HepG2 (cell line): Measurements from ENCODE around the gene PLA2G4F. TPM values are rescaled to one million over a fixed set of nuclear protein-coding genes. Genes with fewer than 3 reads are reported as not detected.

Source experiments
- ATAC-seq: fragments of 200-7000 bp; cut with Tn5 transposase; 3 replicates; pipeline ENCODE4 v1.9.1; 2020; ENCODE audit warnings: mild to moderate bottlenecking, moderate library complexity
- BruUV-seq: library from RNA; stranded (reverse); fragments of 400-500 nt; replicated peaks from 2 replicates; lab custom pipeline; 2021; lab: Mats Ljungman, UMichigan
- CTCF ChIA-PET: fragments of 300-600 bp; formaldehyde crosslinking; extraction: SDS; loops from one replicate; lab custom pipeline; 2021; ENCODE audit warnings: low total read pairs, inconsistent platforms, low intra/inter-chr PET ratio; lab: Yijun Ruan, JAX
- POLR2A ChIA-PET: fragments of 350-600 bp; sonication (Branson Sonifier 250); formaldehyde crosslinking; loops from one replicate; lab custom pipeline; 2020; ENCODE audit warnings: antibody characterized with exemption, inconsistent platforms; lab: Yijun Ruan, JAX
- DNase-seq: peaks from one replicate; pipeline ENCODE4 v3.0.0-alpha.2; 2015; ENCODE audit warnings: low spot score
- FAIRE-seq: peaks from 3 replicates; lab custom pipeline; 2011; peaks lifted over from hg19 to GRCh38; lab: Jason Lieb, UNC
- H2AFZ ChIP-seq: one replicate; pipeline ENCODE4 v1.6.1; 2011; ENCODE audit warnings: low read length, inconsistent platforms
- H3K27ac ChIP-seq: fragments of 300-600 bp; 3 replicates; pipeline ENCODE4 v1.8.0; 2011; ENCODE audit warnings: mixed run types, mild to moderate bottlenecking, mixed read lengths, low read length, inconsistent platforms; ENCODE audit not compliant: insufficient read depth; ENCODE audit errors: extremely low read length
- H3K27me3 ChIP-seq, 2 experiments: fragments of 200-600 bp in 1 of 2; 2 replicates in 1 of 2; 3 replicates in 1 of 2; pipeline versions ENCODE4 v1.6.0 to v1.8.0; 2011; ENCODE audit warnings: low read length in 2 of 2, mild to moderate bottlenecking in 2 of 2, moderate library complexity in 2 of 2, inconsistent platforms in 1 of 2; ENCODE audit not compliant: insufficient read depth in 2 of 2, control insufficient read depth in 1 of 2
- H3K36me3 ChIP-seq, 2 experiments: fragments of 200-600 bp in 1 of 2; replicated peaks in 1 of 2; 2 replicates in 1 of 2; 3 replicates in 1 of 2; pipeline versions ENCODE4 v1.5.1 to v1.8.0; 2011; ENCODE audit warnings: low read length in 2 of 2, inconsistent platforms in 1 of 2; ENCODE audit not compliant: insufficient read depth in 2 of 2, control insufficient read depth in 1 of 2
- H3K4me1 ChIP-seq: 2 replicates; pipeline ENCODE4 v1.5.1; 2012; ENCODE audit warnings: low read length, inconsistent platforms; ENCODE audit not compliant: insufficient read depth
- H3K4me2 ChIP-seq: 2 replicates; pipeline ENCODE4 v1.6.0; 2011; ENCODE audit warnings: low read depth, low read length, inconsistent platforms
- H3K4me3 ChIP-seq, 3 experiments: fragments of 200-600 bp in 1 of 3; sonication (generic), shearing (Covaris generic) in 1 of 3; replicated peaks in 1 of 3; 2 replicates each; pipeline ENCODE4 v1.5.1; 2011 to 2016; ENCODE audit warnings: low read length in 3 of 3, inconsistent platforms in 2 of 3, low read depth in 2 of 3, mild to moderate bottlenecking in 2 of 3, control low read depth in 1 of 3, mixed read lengths in 1 of 3; ENCODE audit not compliant: insufficient read depth in 1 of 3
- H3K79me2 ChIP-seq: one replicate; pipeline ENCODE4 v1.6.1; 2011; ENCODE audit warnings: low read length, inconsistent platforms; ENCODE audit not compliant: insufficient read depth
- H3K9ac ChIP-seq: 2 replicates; pipeline ENCODE4 v1.6.0; 2011; ENCODE audit warnings: mild to moderate bottlenecking, low read depth, low read length, inconsistent platforms; ENCODE audit not compliant: insufficient read depth
- H3K9me3 ChIP-seq: 2 replicates; pipeline ENCODE4 v1.5.1; 2012; ENCODE audit warnings: mild to moderate bottlenecking, low read length
- H4K20me1 ChIP-seq: 2 replicates; pipeline ENCODE4 v1.6.0; 2011; ENCODE audit warnings: inconsistent platforms, mild to moderate bottlenecking, low read length, moderate library complexity; ENCODE audit not compliant: insufficient read depth
- AKAP8 ChIP-seq: sonication (generic); formaldehyde crosslinking; IDR thresholded peaks from 2 replicates; pipeline ENCODE4 v1.5.1; 2020; ENCODE audit warnings: mild to moderate bottlenecking, missing genetic modification reagents
- ATM ChIP-seq: fragments of 450-650 bp; IDR thresholded peaks from 2 replicates; pipeline ENCODE4 v1.7.1; 2017; ENCODE audit warnings: mild to moderate bottlenecking, borderline replicate concordance
- CREM ChIP-seq, 2 experiments: sonication (generic) in 1 of 2; formaldehyde crosslinking in 1 of 2; IDR thresholded peaks; 2 replicates each; pipeline versions ENCODE4 v1.4.0 to v1.6.1; 2016 to 2020; ENCODE audit warnings: antibody characterized with exemption in 1 of 2, mild to moderate bottlenecking in 1 of 2, missing genetic modification reagents in 1 of 2
- GABPB1 ChIP-seq: IDR thresholded peaks from 2 replicates; pipeline ENCODE4 v1.6.1; 2016; ENCODE audit warnings: mild to moderate bottlenecking, missing genetic modification reagents, moderate library complexity, missing compliant biosample characterization
- HNRNPL ChIP-seq: fragments of 200-400 bp; formaldehyde crosslinking; IDR thresholded peaks from 2 replicates; pipeline ENCODE4 v1.6.1; 2017; ENCODE audit warnings: mild to moderate bottlenecking, low read depth, low read length
- KLF12 ChIP-seq: sonication (generic); formaldehyde crosslinking; IDR thresholded peaks from 2 replicates; pipeline ENCODE4 v1.4.0; 2020; ENCODE audit warnings: missing genetic modification reagents, borderline replicate concordance
- MXD1 ChIP-seq: sonication (generic); formaldehyde crosslinking; IDR thresholded peaks from 2 replicates; pipeline ENCODE4 v1.4.0; 2020; ENCODE audit warnings: mild to moderate bottlenecking, missing genetic modification reagents
- NR2F6 ChIP-seq, 2 experiments: IDR thresholded peaks; 2 replicates each; pipeline ENCODE4 v1.6.1; 2016; ENCODE audit warnings: antibody characterized with exemption in 1 of 2, mild to moderate bottlenecking in 1 of 2
- RARA ChIP-seq: IDR thresholded peaks from 2 replicates; pipeline ENCODE4 v1.6.1; 2016; ENCODE audit warnings: missing genetic modification reagents, missing compliant biosample characterization
- SNRNP70 ChIP-seq: fragments of 200-400 bp; formaldehyde crosslinking; IDR thresholded peaks from 2 replicates; pipeline ENCODE4 v1.6.1; 2017; ENCODE audit warnings: mild to moderate bottlenecking, low read depth, low read length, moderate library complexity
- SYNCRIP ChIP-seq: fragments of 200-400 bp; formaldehyde crosslinking; IDR thresholded peaks from 2 replicates; pipeline ENCODE4 v1.6.1; 2018; ENCODE audit warnings: mild to moderate bottlenecking, low read depth, low read length; ENCODE audit not compliant: insufficient read depth
- XBP1 ChIP-seq: sonication (generic); formaldehyde crosslinking; IDR thresholded peaks from 2 replicates; pipeline ENCODE4 v1.5.0; 2020; ENCODE audit warnings: missing genetic modification reagents
- ZFP36L1 ChIP-seq: sonication (generic); formaldehyde crosslinking; IDR thresholded peaks from 2 replicates; pipeline ENCODE4 v1.8.0; 2022; ENCODE audit warnings: mild to moderate bottlenecking, missing genetic modification reagents, moderate library complexity
- ZIK1 ChIP-seq: sonication (generic); formaldehyde crosslinking; IDR thresholded peaks from 2 replicates; pipeline ENCODE4 v1.5.0; 2020; ENCODE audit warnings: mild to moderate bottlenecking, low read depth, missing genetic modification reagents, borderline replicate concordance
- ZNF251 ChIP-seq: sonication (generic); formaldehyde crosslinking; IDR thresholded peaks from 2 replicates; pipeline ENCODE4 v1.9.0; 2021; ENCODE audit warnings: mild to moderate bottlenecking, missing genetic modification reagents
- ZNF607 ChIP-seq: sonication (generic); formaldehyde crosslinking; IDR thresholded peaks from 2 replicates; pipeline ENCODE4 v1.5.1; 2020; ENCODE audit warnings: missing genetic modification reagents, mild to moderate bottlenecking, borderline replicate concordance
- ZNF841 ChIP-seq: sonication (generic); formaldehyde crosslinking; IDR thresholded peaks from 2 replicates; pipeline ENCODE4 v1.8.1; 2023; ENCODE audit warnings: missing genetic modification reagents, borderline replicate concordance
- ZSCAN20 ChIP-seq: sonication (generic); formaldehyde crosslinking; IDR thresholded peaks from 2 replicates; pipeline ENCODE4 v1.4.0; 2020; ENCODE audit warnings: missing genetic modification reagents, mild to moderate bottlenecking, borderline replicate concordance
- WGBS: methylation state at CpG from one replicate; pipeline ENCODE4 v1.1.6; 2017; ENCODE audit warnings: low lambda C conversion rate; 5-methylcytosine and 5-hydroxymethylcytosine counted together
- in situ Hi-C: cut with HindIII; loops from 2 replicates; pipeline ENCODE4 v1.10.0; 2017; ENCODE audit warnings: low pct_unique_long_range_greater_than_20kb; ENCODE audit not compliant: extremely low pct_ligation_motif_present
- intact Hi-C: fragments of 100-400 bp; cut with micrococcal nuclease; formaldehyde crosslinking; loops from one replicate; pipeline ENCODE4 v1.10.0; 2022; ENCODE audit not compliant: unreplicated experiment
- polyA plus RNA-seq, 8 experiments: library from polyadenylated mRNA; depleted of rRNA in 3 of 8; stranded (reverse) in 7 of 8; unstranded in 1 of 8; fragments of >200 nt; fragmentation: Illumina TruSeq in 4 of 8; extraction: Trizol in 4 of 8; gene quantifications; 2 replicates each; pipeline versions ENCODE4 v1.2.1 to v1.2.3, GENCODE V29; 2011 to 2016; ENCODE audit warnings: low read depth in 4 of 8, missing spikeins in 1 of 8, mixed read lengths in 1 of 8; ENCODE audit not compliant: insufficient read depth in 1 of 8
- total RNA-seq, 5 experiments: library from RNA; depleted of rRNA; stranded (reverse); fragments of >200 nt; fragmentation: Illumina TruSeq; extraction: Trizol; gene quantifications; 2 replicates each; pipeline ENCODE4 v1.2.3, GENCODE V29; 2016; ENCODE audit warnings: low read depth in 1 of 5
- TF ChIP-seq, protein P1 (sequence below): sonication (generic); formaldehyde crosslinking; IDR thresholded peaks from 2 replicates; pipeline ENCODE4 v1.4.0; 2020; ENCODE audit warnings: mild to moderate bottlenecking, missing genetic modification reagents
- TF ChIP-seq, protein P2 (sequence below): fragments of 450-650 bp; IDR thresholded peaks from 2 replicates; pipeline ENCODE4 v1.6.1; 2017; ENCODE audit warnings: mild to moderate bottlenecking

PLA2G4F gene
- total and polyA plus RNA-seq, 2 of the 13 experiments (the other 11 are each of a cell fraction or from before 2014, with no cell fraction given), result 0.07 TPM; not detected in 1

GRCh38 chr15:42160136-42160535 is 3.7 kb upstream of the PLA2G4F start:
- TF ChIP-seq KLF12 (CRISPR knock-in tag) (no peak), XBP1 (CRISPR knock-in tag) (no peak), ZNF251 (no peak), ZFP36L1 (CRISPR knock-in tag) (no peak), ATM (no peak), CREM (IDR thresholded peaks at IDR 0.05) (no peak), CREM (CRISPR knock-in tag; IDR thresholded peaks at IDR 0.05) (no peak), ZSCAN20 (CRISPR knock-in tag) (no peak), SYNCRIP (no peak), ZIK1 (CRISPR knock-in tag) (no peak), ZNF841 (CRISPR knock-in tag) (no peak), NR2F6 (IDR thresholded peaks at IDR 0.05) (no peak), NR2F6 (CRISPR knock-in tag; IDR thresholded peaks at IDR 0.05) (no peak), MXD1 (CRISPR knock-in tag) (no peak), ZNF607 (CRISPR knock-in tag) (no peak), GABPB1 (CRISPR knock-in tag) (no peak), HNRNPL (no peak), SNRNP70 (no peak), RARA (CRISPR knock-in tag) (no peak), AKAP8 (CRISPR knock-in tag) (no peak)
- TF ChIP-seq, protein P1, sequence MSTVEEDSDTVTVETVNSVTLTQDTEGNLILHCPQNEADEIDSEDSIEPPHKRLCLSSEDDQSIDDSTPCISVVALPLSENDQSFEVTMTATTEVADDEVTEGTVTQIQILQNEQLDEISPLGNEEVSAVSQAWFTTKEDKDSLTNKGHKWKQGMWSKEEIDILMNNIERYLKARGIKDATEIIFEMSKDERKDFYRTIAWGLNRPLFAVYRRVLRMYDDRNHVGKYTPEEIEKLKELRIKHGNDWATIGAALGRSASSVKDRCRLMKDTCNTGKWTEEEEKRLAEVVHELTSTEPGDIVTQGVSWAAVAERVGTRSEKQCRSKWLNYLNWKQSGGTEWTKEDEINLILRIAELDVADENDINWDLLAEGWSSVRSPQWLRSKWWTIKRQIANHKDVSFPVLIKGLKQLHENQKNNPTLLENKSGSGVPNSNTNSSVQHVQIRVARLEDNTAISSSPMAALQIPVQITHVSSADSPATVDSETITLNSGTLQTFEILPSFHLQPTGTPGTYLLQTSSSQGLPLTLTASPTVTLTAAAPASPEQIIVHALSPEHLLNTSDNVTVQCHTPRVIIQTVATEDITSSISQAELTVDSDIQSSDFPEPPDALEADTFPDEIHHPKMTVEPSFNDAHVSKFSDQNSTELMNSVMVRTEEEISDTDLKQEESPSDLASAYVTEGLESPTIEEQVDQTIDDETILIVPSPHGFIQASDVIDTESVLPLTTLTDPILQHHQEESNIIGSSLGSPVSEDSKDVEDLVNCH (CRISPR knock-in tag), result no peak
- TF ChIP-seq, protein P2, sequence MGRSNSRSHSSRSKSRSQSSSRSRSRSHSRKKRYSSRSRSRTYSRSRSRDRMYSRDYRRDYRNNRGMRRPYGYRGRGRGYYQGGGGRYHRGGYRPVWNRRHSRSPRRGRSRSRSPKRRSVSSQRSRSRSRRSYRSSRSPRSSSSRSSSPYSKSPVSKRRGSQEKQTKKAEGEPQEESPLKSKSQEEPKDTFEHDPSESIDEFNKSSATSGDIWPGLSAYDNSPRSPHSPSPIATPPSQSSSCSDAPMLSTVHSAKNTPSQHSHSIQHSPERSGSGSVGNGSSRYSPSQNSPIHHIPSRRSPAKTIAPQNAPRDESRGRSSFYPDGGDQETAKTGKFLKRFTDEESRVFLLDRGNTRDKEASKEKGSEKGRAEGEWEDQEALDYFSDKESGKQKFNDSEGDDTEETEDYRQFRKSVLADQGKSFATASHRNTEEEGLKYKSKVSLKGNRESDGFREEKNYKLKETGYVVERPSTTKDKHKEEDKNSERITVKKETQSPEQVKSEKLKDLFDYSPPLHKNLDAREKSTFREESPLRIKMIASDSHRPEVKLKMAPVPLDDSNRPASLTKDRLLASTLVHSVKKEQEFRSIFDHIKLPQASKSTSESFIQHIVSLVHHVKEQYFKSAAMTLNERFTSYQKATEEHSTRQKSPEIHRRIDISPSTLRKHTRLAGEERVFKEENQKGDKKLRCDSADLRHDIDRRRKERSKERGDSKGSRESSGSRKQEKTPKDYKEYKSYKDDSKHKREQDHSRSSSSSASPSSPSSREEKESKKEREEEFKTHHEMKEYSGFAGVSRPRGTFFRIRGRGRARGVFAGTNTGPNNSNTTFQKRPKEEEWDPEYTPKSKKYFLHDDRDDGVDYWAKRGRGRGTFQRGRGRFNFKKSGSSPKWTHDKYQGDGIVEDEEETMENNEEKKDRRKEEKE, result no peak
- ChIA-PET CTCF (no interaction called here), POLR2A (no interaction called here)
- BruUV-seq, result no TSS peak
- in situ Hi-C loops (no loop called here), intact Hi-C loops (no loop called here)
- FAIRE-seq, result no peak
- H3K27me3 ChIP-seq, result peaks cover 0 to 1% of the 10 kb centered on the region in 2 experiments; a peak in 2 of 5 replicates
- ATAC-seq, result no peak
- no peaks in the 10 kb centered on the region for H4K20me1 ChIP-seq
- peaks cover 17 to 59% of the 10 kb centered on the region in 2 experiments; a peak in 4 of 5 replicates for H3K36me3 ChIP-seq
- no peak for DNase-seq
- no peak overlapping the region for H2AFZ ChIP-seq
- H3K4me2 ChIP-seq, result no peak overlapping the region
- H3K4me3 ChIP-seq, result no peak overlapping the region
- no peaks in the 10 kb centered on the region for H3K79me2 ChIP-seq
- WGBS, result 90% methylated on average over 7 of the region's 7 CpGs
- no peak overlapping the region for H3K9ac ChIP-seq
- no peak overlapping the region for H3K27ac ChIP-seq
- peaks cover 16% of the 10 kb centered on the region for H3K4me1 ChIP-seq
- no peaks in the 10 kb centered on the region for H3K9me3 ChIP-seq
